ENCODE measurements around the gene KRT8. TPM values are rescaled to one million over a fixed set of nuclear protein-coding genes. Genes with fewer than 3 reads are reported as not detected.
A peak's percentile ranks its signal among the peaks of the same experiment; 100 is the strongest.

Gene KRT8
- total RNA-seq, 1 experiment from 2014 or later = not detected

- H3K9me3 ChIP-seq (ENCODE audit: low read length) = no peaks in the 10 kb centered on the region
- no peaks in the 10 kb centered on the region for H3K9me2 ChIP-seq (replicated peaks; ENCODE audit: insufficient read depth, low read length)
- no peaks in the 10 kb centered on the region for H3K27me3 ChIP-seq (ENCODE audit: low read length)
- H2AFZ ChIP-seq (ENCODE audit: low read length) = no peak overlapping the region
- no peak overlapping the region for H3K4me2 ChIP-seq (ENCODE audit: low read depth, low read length, poor library complexity, severe bottlenecking)
- no peaks in the 10 kb centered on the region for H3K36me3 ChIP-seq (ENCODE audit: insufficient read depth, low read length)
- 0 out of 2 replicates have a peak, but pooled peaks cover 2% of the 10 kb centered on the region for H4K20me1 ChIP-seq (ENCODE audit: insufficient read depth, low read depth, low read length)
- no peaks in the 10 kb centered on the region for H3K79me2 ChIP-seq (ENCODE audit: low read length)
- no peak overlapping the region for H3K27ac ChIP-seq (ENCODE audit: low read length)
- no peak overlapping the region for H3K4me3 ChIP-seq (ENCODE audit: low read length)
- peaks cover 3% of the 10 kb centered on the region for H3K4me1 ChIP-seq (ENCODE audit: low read length)
- no peak for DNase-seq
- H3K9ac ChIP-seq (ENCODE audit: low read length) = no peak overlapping the region
Measured at GRCh38 chr12:52877242-52877641, 27.6 kb downstream of the KRT8 start.

DNA sequence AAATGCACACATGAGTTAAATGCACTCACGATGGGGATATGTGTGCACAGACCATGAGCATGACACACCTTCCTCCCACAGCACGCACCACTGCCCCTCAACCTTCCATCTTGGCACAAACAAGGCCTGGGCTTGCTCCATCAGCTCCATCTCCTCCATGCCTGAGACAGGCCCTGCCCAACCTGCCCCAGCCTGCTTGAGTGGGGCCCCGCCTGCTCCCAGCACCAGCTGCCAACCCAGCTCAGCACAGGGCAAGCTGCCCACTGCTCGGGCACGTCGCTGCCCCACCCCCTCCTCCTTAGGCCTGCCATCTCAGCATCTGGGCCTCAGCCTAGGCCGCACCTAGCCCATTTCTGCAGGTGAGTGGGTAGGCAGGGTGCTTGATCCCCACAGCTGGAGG lies 28.5 kb downstream of the KRT8 start:
- H3K27me3 ChIP-seq (ENCODE audit: low read length) = no peaks in the 10 kb centered on the region
- DNase-seq = no peak
- 0 out of 2 replicates have a peak, but pooled peaks cover 2% of the 10 kb centered on the region for H4K20me1 ChIP-seq (ENCODE audit: insufficient read depth, low read depth, low read length)
- H3K4me3 ChIP-seq (ENCODE audit: low read length) = no peak overlapping the region
- no peaks in the 10 kb centered on the region for H3K9me2 ChIP-seq (replicated peaks; ENCODE audit: insufficient read depth, low read length)
- H3K9ac ChIP-seq (ENCODE audit: low read length) = no peak overlapping the region
- H2AFZ ChIP-seq (ENCODE audit: low read length) = no peak overlapping the region
- peaks cover 3% of the 10 kb centered on the region for H3K4me1 ChIP-seq (ENCODE audit: low read length)
- H3K79me2 ChIP-seq (ENCODE audit: low read length) = no peaks in the 10 kb centered on the region
- H3K36me3 ChIP-seq (ENCODE audit: insufficient read depth, low read length) = no peaks in the 10 kb centered on the region
- no peak overlapping the region for H3K4me2 ChIP-seq (ENCODE audit: low read depth, low read length, poor library complexity, severe bottlenecking)
- H3K9me3 ChIP-seq (ENCODE audit: low read length) = no peaks in the 10 kb centered on the region
- no peak overlapping the region for H3K27ac ChIP-seq (ENCODE audit: low read length)

- H3K9ac ChIP-seq (ENCODE audit: low read length) = 0 out of 2 replicates have a peak overlapping the region, but pooled peaks have one; percentile 33
- no peaks in the 10 kb centered on the region for H3K79me2 ChIP-seq (ENCODE audit: low read length)
- DNase-seq = no peak
- no peaks in the 10 kb centered on the region for H3K36me3 ChIP-seq (ENCODE audit: insufficient read depth, low read length)
- H3K9me3 ChIP-seq (ENCODE audit: low read length) = no peaks in the 10 kb centered on the region
- no peak overlapping the region for H2AFZ ChIP-seq (ENCODE audit: low read length)
- H4K20me1 ChIP-seq (ENCODE audit: insufficient read depth, low read depth, low read length) = peaks cover 3% of the 10 kb centered on the region
- H3K4me2 ChIP-seq (ENCODE audit: low read depth, low read length, poor library complexity, severe bottlenecking) = peak overlapping the region; percentile 41
- no peak overlapping the region for H3K4me3 ChIP-seq (ENCODE audit: low read length)
- no peaks in the 10 kb centered on the region for H3K27me3 ChIP-seq (ENCODE audit: low read length)
- H3K9me2 ChIP-seq (replicated peaks; ENCODE audit: insufficient read depth, low read length) = no peaks in the 10 kb centered on the region
- H3K27ac ChIP-seq (ENCODE audit: low read length) = no peak overlapping the region
- peaks cover 14% of the 10 kb centered on the region for H3K4me1 ChIP-seq (ENCODE audit: low read length)
Measured at GRCh38 chr12:52874573-52875435, 30.1 kb downstream of the KRT8 start.

DNA sequence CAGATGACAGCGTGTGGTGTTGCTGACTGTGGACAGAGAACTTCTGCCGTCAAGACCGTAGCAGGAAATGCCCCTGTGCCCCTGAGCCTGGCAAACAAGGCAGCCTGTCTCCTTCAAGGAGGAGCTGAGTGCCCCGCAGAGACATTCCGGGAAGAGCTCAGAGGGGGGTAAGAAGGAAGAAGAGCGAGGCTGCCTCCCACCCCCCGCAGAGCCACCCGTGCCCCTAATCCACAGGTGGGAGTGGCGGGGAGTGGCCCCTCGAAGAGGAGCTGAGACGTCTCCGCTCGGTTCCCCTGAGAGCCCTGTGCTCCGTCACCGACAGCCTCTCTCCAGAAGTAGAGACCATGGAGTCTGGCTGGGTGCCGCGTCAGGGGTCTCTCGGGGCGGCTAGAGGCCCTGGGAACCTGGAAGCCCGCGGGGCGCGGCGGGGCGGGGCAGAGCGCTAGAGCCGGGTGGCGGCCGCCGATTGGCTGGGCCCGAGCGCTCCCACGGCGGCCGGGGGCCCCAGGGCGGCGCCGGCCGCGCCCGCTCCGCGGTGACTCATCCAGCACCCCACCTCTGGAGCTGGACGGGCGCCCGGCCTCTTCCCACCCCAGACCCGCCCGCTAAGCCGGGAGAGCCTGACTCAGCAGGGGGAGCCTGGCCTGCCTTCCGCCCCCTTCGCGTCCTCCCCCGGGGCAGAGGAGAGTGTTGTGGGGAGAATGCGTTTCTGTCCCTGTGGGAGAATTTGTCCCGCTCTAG lies 30.9 kb downstream of the KRT8 start:
- no peaks in the 10 kb centered on the region for H3K27me3 ChIP-seq (ENCODE audit: low read length)
- H3K79me2 ChIP-seq (ENCODE audit: low read length) = no peaks in the 10 kb centered on the region
- H3K9ac ChIP-seq (ENCODE audit: low read length) = 0 out of 2 replicates have a peak overlapping the region, but pooled peaks have one; percentile 33
- H3K27ac ChIP-seq (ENCODE audit: low read length) = no peak overlapping the region
- no peak overlapping the region for H2AFZ ChIP-seq (ENCODE audit: low read length)
- no peak for DNase-seq
- peaks cover 17% of the 10 kb centered on the region for H3K4me1 ChIP-seq (ENCODE audit: low read length)
- H3K9me3 ChIP-seq (ENCODE audit: low read length) = no peaks in the 10 kb centered on the region
- peaks cover 9% of the 10 kb centered on the region for H4K20me1 ChIP-seq (ENCODE audit: insufficient read depth, low read depth, low read length)
- H3K4me2 ChIP-seq (ENCODE audit: low read depth, low read length, poor library complexity, severe bottlenecking) = peak overlapping the region; percentile 41
- no peaks in the 10 kb centered on the region for H3K9me2 ChIP-seq (replicated peaks; ENCODE audit: insufficient read depth, low read length)
- H3K4me3 ChIP-seq (ENCODE audit: low read length) = no peak overlapping the region
- H3K36me3 ChIP-seq (ENCODE audit: insufficient read depth, low read length) = no peaks in the 10 kb centered on the region

GRCh38 chr12:52873513-52873831 lies 31.4 kb downstream of the KRT8 start:
- peaks cover 9% of the 10 kb centered on the region for H4K20me1 ChIP-seq (ENCODE audit: insufficient read depth, low read depth, low read length)
- H3K27me3 ChIP-seq (ENCODE audit: low read length) = no peaks in the 10 kb centered on the region
- no peak overlapping the region for H2AFZ ChIP-seq (ENCODE audit: low read length)
- H3K9ac ChIP-seq (ENCODE audit: low read length) = no peak overlapping the region
- no peak for DNase-seq
- H3K4me2 ChIP-seq (ENCODE audit: low read depth, low read length, poor library complexity, severe bottlenecking) = no peak overlapping the region
- H3K27ac ChIP-seq (ENCODE audit: low read length) = no peak overlapping the region
- no peaks in the 10 kb centered on the region for H3K9me2 ChIP-seq (replicated peaks; ENCODE audit: insufficient read depth, low read length)
- no peaks in the 10 kb centered on the region for H3K36me3 ChIP-seq (ENCODE audit: insufficient read depth, low read length)
- no peaks in the 10 kb centered on the region for H3K79me2 ChIP-seq (ENCODE audit: low read length)
- peaks cover 17% of the 10 kb centered on the region for H3K4me1 ChIP-seq (ENCODE audit: low read length)
- no peaks in the 10 kb centered on the region for H3K9me3 ChIP-seq (ENCODE audit: low read length)
- H3K4me3 ChIP-seq (ENCODE audit: low read length) = no peak overlapping the region

DNA sequence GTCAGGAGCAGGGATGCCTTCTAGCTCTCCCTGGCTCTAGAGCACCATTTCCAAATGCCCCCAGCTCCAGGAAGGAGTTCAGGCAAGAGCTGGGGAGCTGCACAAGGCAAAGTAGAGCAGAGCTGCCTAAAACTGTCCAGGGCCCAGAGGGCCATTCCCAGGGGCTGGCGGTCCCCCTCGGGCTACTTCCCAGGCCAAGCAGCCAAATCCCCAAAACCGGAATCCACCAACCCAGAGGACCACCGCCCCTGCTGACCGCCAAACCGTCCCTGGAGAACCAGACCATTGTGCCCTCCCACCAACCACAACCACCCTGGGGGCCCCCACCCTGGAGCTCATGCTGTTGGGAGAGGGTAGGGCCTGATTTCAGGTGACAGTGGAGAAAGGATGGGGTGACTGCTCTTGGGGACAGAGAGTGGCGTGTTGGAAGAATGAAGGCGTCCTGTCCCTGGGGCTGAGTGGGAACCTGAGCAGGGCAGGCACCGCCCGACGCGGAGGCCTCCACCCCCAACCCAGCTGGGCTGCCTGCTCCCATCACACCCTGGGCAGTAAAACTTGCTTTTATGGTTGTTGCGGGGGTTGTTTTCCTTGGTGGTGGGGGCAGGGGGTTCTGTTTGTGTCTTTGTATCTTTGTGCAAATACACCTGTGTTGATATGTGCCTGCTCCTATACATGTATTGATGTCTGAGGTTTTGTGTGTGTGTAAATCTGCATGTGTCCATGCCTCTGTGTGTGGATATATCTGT lies 32.1 kb downstream of the KRT8 start:
- H3K4me3 ChIP-seq (ENCODE audit: low read length) = no peak overlapping the region
- H3K27me3 ChIP-seq (ENCODE audit: low read length) = no peaks in the 10 kb centered on the region
- no peaks in the 10 kb centered on the region for H3K9me2 ChIP-seq (replicated peaks; ENCODE audit: insufficient read depth, low read length)
- H2AFZ ChIP-seq (ENCODE audit: low read length) = no peak overlapping the region
- no peak for DNase-seq
- H3K36me3 ChIP-seq (ENCODE audit: insufficient read depth, low read length) = no peaks in the 10 kb centered on the region
- no peak overlapping the region for H3K27ac ChIP-seq (ENCODE audit: low read length)
- H3K9ac ChIP-seq (ENCODE audit: low read length) = no peak overlapping the region
- H3K79me2 ChIP-seq (ENCODE audit: low read length) = no peaks in the 10 kb centered on the region
- H4K20me1 ChIP-seq (ENCODE audit: insufficient read depth, low read depth, low read length) = peaks cover 9% of the 10 kb centered on the region
- H3K4me1 ChIP-seq (ENCODE audit: low read length) = peaks cover 17% of the 10 kb centered on the region
- no peaks in the 10 kb centered on the region for H3K9me3 ChIP-seq (ENCODE audit: low read length)
- H3K4me2 ChIP-seq (ENCODE audit: low read depth, low read length, poor library complexity, severe bottlenecking) = no peak overlapping the region

- Histone ChIP-seq H3K4me2 (ENCODE audit: low read depth, low read length, poor library complexity, severe bottlenecking) (no peak overlapping the region), H3K27ac (ENCODE audit: low read length) (no peak overlapping the region), H4K20me1 (ENCODE audit: insufficient read depth, low read depth, low read length) (peaks cover 9% of the 10 kb centered on the region), H2AFZ (ENCODE audit: low read length) (no peak overlapping the region), H3K79me2 (ENCODE audit: low read length) (no peaks in the 10 kb centered on the region), H3K36me3 (ENCODE audit: insufficient read depth, low read length) (no peaks in the 10 kb centered on the region), H3K4me3 (ENCODE audit: low read length) (no peak overlapping the region), H3K9me3 (ENCODE audit: low read length) (no peaks in the 10 kb centered on the region), H3K4me1 (ENCODE audit: low read length) (peaks cover 17% of the 10 kb centered on the region), H3K27me3 (ENCODE audit: low read length) (no peaks in the 10 kb centered on the region), H3K9ac (ENCODE audit: low read length) (no peak overlapping the region), H3K9me2 (replicated peaks; ENCODE audit: insufficient read depth, low read length) (no peaks in the 10 kb centered on the region)
- DNase-seq = no peak
Measured at GRCh38 chr12:52871291-52872039, 33.4 kb downstream of the KRT8 start.

All from Karpas-422 (cell line).